Stimulated activated CD8-positive, alpha-beta memory T cell treated with anti-CD3 and anti-CD28 coated beads, Interleukin-2, amount 100 ng/mL, for 1 hour (primary cell): ENCODE results near the gene LARP4.
"Not testable (repeated sequence)": the region's sequence is repeated elsewhere in the genome, so short reads cannot be mapped to it uniquely, and the experiment has no call there.

Experiments
- DNase-seq, 2 donors: peaks; one replicate each; pipeline ENCODE4 v3.0.0-alpha.2; 2020; ENCODE audit warnings: low read depth in 2 of 2

LARP4 gene

GRCh38 chr12:50400638-50401499 lies at the start of gene LARP4:
Gene LARP4, plus strand, starts transcription at chr12:50400885. Its CDS starts 126 bp downstream, at chr12:50401011.
- peak; percentile 70 to 79 for DNase-seq

- no peak for DNase-seq
Observed at GRCh38 chr12:50351120-50352043, 49.3 kb upstream of the LARP4 start.

GRCh38 chr12:50353404-50353803 lies 47.3 kb upstream of the LARP4 start:
- no peak for DNase-seq

GRCh38 chr12:50353869-50354593 lies 46.7 kb upstream of the LARP4 start:
- DNase-seq, result no peak

- DNase-seq, result no peak
Observed at GRCh38 chr12:50354908-50355307, 45.8 kb upstream of the LARP4 start.

- DNase-seq, result no peak
Observed at GRCh38 chr12:50355365-50355764, 45.3 kb upstream of the LARP4 start.

- no peak for DNase-seq
Observed at GRCh38 chr12:50362671-50363070, 38.0 kb upstream of the LARP4 start.

GRCh38 chr12:50363141-50363540 lies 37.5 kb upstream of the LARP4 start:
- DNase-seq, result no peak

GRCh38 chr12:50365709-50366406 lies 34.8 kb upstream of the LARP4 start:
- DNase-seq, result no peak

- not testable (repeated sequence) for DNase-seq
Observed at GRCh38 chr12:50370672-50371071, 30.0 kb upstream of the LARP4 start.

- no peak for DNase-seq
Observed at GRCh38 chr12:50375802-50376201, 24.9 kb upstream of the LARP4 start.

GRCh38 chr12:50380761-50381325 lies 19.8 kb upstream of the LARP4 start:
- no peak for DNase-seq

GRCh38 chr12:50387487-50387886 lies 13.2 kb upstream of the LARP4 start:
- DNase-seq, result no peak

GRCh38 chr12:50387972-50388478 lies 12.7 kb upstream of the LARP4 start:
- DNase-seq, result no peak

- DNase-seq, result not testable (repeated sequence)
Observed at GRCh38 chr12:50388793-50389192, 11.9 kb upstream of the LARP4 start.

- DNase-seq, result no peak
Observed at GRCh38 chr12:50390316-50390741, 10.4 kb upstream of the LARP4 start.

- DNase-seq, result no peak
Observed at GRCh38 chr12:50394469-50395029, 6.1 kb upstream of the LARP4 start.

- DNase-seq, result no peak
Observed at GRCh38 chr12:50397117-50397650, 3.5 kb upstream of the LARP4 start.

- DNase-seq, result no peak
Observed at GRCh38 chr12:50398931-50399330, 1.8 kb upstream of the LARP4 start.

- DNase-seq, result no peak
Observed at GRCh38 chr12:50400104-50400637, 514 bp upstream of the LARP4 start.
